Hepatocyte (in vitro differentiated cells): Measurements from ENCODE around the gene TYSND1.

Source experiments
- EZH2 ChIP-seq: fragments of 200-600 bp; sonication (generic); IDR thresholded peaks from 2 replicates; pipeline ENCODE4 v1.6.1; 2016; ENCODE audit warnings: antibody characterized with exemption, mild to moderate bottlenecking, borderline replicate concordance
- TF ChIP-seq, protein P1 (sequence below): fragments of 200-600 bp; sonication (generic); IDR thresholded peaks from 2 replicates; pipeline ENCODE4 v1.5.1; 2016; ENCODE audit warnings: antibody characterized with exemption, mild to moderate bottlenecking; ENCODE audit not compliant: poor library complexity

- TF ChIP-seq, protein P1, sequence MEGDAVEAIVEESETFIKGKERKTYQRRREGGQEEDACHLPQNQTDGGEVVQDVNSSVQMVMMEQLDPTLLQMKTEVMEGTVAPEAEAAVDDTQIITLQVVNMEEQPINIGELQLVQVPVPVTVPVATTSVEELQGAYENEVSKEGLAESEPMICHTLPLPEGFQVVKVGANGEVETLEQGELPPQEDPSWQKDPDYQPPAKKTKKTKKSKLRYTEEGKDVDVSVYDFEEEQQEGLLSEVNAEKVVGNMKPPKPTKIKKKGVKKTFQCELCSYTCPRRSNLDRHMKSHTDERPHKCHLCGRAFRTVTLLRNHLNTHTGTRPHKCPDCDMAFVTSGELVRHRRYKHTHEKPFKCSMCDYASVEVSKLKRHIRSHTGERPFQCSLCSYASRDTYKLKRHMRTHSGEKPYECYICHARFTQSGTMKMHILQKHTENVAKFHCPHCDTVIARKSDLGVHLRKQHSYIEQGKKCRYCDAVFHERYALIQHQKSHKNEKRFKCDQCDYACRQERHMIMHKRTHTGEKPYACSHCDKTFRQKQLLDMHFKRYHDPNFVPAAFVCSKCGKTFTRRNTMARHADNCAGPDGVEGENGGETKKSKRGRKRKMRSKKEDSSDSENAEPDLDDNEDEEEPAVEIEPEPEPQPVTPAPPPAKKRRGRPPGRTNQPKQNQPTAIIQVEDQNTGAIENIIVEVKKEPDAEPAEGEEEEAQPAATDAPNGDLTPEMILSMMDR: peak; percentile 43
- no peak for TF ChIP-seq EZH2
Measured at GRCh38 chr10:70106958-70107791, 39.3 kb downstream of the TYSND1 start.
